Lower leg skin (tissue), 3 donors: ENCODE results near the gene PTPN4.

Experiments
- CTCF ChIP-seq, 3 donors: fragments of 450-650 bp; IDR thresholded peaks; one replicate each; pipeline ENCODE4 v1.5.1; 2016; ENCODE audit warnings: antibody characterized with exemption in 3 of 3, mild to moderate bottlenecking in 3 of 3, moderate library complexity in 2 of 3
- POLR2A ChIP-seq, 2 donors: fragments of 450-650 bp; IDR thresholded peaks; one replicate each; pipeline ENCODE4 v1.6.1; 2016 to 2017; ENCODE audit warnings: antibody characterized with exemption in 2 of 2, mild to moderate bottlenecking in 1 of 2, moderate library complexity in 1 of 2

- TF ChIP-seq CTCF (IDR thresholded peaks at IDR 0.05) (no peak), POLR2A (IDR thresholded peaks at IDR 0.05) (no peak)
Observed at GRCh38 chr2:119782308-119783027, 22.7 kb downstream of the PTPN4 start.
